Keratinocyte (primary cell): ENCODE data around the gene ABCA12.

ENCODE experiments used
- CTCF ChIP-seq, 3 experiments: IDR thresholded peaks in 1 of 3; conservative IDR thresholded peaks in 1 of 3; optimal IDR thresholded peaks in 1 of 3; 2 replicates in 2 of 3; 3 replicates in 1 of 3; pipeline versions ENCODE3 to v1.5.1; 2011; ENCODE audit warnings: low read length in 3 of 3, mild to moderate bottlenecking in 3 of 3, moderate library complexity in 2 of 3, control low read depth in 1 of 3, inconsistent platforms in 1 of 3; ENCODE audit not compliant: insufficient read depth in 2 of 3; ENCODE audit errors: extremely low read depth in 1 of 3
- EZH2 ChIP-seq: IDR thresholded peaks from one replicate; pipeline ENCODE4 v1.6.1; 2012; ENCODE audit warnings: inconsistent platforms, mild to moderate bottlenecking, low read length, moderate library complexity

GRCh38 chr2:214896274-214896673 is 242.2 kb downstream of the ABCA12 start:
- TF ChIP-seq CTCF (optimal IDR thresholded peaks at IDR 0.05 in 1 of 3, IDR thresholded peaks at IDR 0.05 in 1 of 3, conservative IDR thresholded peaks at IDR 0.05 in 1 of 3; ENCODE audit: extremely low read depth in 1 of 3, insufficient read depth in 2 of 3, low read length in 3 of 3): no peak
- TF ChIP-seq EZH2: no peak
